Measurements from ENCODE around the gene SORCS2.

Gene SORCS2

DNA sequence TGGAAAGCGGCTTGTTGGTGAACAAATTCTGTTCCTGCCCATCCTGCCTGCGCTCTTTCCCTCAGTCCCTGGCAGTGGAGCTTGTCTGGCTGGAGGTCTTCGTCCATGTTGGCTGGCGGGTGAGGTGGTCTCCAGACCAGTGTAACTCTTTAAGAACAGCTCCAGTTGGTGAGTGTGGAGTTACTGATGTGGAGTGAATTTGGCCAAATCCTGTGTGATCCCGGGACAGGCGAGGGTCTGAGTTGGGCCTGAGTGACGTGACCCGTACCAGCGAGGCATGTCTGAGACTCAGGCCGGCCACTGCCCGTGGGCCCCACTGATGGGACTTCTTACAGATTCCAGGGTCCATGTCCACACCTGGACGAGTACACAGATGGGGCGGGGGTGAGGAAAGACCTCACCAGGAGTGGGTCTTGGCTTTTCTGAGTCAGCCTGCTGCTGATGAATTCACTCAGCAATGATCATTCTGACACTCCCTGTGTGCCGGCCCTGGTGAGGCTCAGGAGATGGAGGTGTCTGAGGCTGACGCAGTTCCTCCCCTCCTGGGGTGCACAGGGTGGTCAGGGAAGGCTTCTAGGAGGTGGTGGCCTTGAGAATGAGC, 196.9 kb downstream of the SORCS2 start:
- DNase-seq (ENCODE audit: low read depth in 3 of 3, low spot score in 1 of 3) = no peak

DNA sequence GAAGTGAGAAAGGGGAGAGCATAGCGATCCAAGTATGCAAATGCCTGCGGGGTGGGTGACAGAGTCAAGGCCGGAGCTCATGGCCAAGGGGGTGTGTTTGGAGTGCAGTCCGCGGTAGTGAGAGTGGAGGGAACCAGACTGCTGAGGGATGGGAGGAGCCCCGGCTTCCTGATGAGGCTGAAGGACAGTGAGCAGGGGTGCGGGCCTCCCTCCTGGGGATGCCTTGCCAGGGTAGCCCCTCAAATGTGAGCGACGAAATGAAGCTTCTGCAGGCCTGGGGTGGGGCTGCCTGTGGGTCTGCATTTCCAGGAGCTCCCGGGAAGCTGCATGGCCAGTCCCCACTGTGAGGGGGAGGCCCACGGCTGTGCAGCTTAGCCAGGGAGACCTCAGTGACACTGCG, 197.4 kb downstream of the SORCS2 start:
- no peak for DNase-seq (ENCODE audit: low read depth in 3 of 3, low spot score in 1 of 3)

DNA sequence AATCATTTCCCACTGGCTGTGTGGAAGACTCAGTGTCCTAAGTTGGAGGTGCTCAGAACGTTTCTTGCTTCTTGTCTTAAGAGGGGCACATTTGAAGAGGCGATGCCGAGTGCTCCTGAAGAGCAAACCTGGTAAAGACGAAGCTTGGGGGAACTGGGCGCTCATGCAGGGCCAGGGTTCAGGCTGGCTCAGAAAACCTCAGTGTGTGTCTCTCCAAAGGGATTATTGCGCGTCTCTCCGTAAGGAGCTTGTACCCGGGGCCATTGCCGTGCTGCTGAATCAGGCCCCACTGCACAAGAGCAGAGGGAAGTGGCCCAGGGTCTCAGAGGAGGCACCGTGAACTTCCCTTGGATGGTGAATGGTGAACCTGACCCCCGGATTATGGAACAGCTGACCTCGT, 198.0 kb downstream of the SORCS2 start:
- DNase-seq (ENCODE audit: low read depth in 3 of 3, low spot score in 1 of 3) = no peak

DNA sequence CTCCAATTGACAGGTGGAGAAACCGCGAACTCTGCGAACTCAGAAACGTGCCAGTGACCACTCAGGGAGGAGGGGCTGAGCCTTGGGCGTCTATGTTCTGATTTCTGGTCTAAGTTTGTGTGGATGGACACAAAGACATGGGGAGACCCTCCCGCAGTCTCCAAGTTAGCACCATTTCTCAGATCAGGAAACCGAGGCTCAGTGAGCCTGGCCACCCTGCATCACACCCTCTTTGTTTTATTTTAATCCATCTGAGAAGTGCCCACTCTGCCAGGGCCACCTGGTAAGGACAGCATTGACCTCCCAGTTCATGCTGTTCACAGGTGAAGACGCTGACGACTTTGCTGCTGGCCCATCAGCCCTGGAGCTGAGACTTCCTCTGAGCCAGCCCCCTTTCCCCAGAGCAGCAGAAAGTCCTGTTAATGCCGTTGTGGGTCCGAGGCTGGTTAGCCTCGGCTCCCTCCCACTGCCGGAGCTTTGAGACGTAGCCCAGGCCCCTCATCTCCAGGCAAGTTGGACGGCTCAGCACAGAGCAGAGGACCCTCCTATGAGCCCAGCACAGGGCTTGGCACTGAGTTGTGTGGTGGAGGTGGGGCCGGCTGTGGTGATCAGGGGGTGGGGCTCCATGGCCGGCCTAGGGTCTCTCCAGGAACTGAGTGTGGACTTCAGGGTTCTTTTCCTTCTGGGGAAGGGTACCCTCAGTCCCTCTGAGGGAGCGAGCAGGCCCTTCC, 198.7 kb downstream of the SORCS2 start:
- no peak for DNase-seq (ENCODE audit: low read depth in 3 of 3, low spot score in 1 of 3)

DNA sequence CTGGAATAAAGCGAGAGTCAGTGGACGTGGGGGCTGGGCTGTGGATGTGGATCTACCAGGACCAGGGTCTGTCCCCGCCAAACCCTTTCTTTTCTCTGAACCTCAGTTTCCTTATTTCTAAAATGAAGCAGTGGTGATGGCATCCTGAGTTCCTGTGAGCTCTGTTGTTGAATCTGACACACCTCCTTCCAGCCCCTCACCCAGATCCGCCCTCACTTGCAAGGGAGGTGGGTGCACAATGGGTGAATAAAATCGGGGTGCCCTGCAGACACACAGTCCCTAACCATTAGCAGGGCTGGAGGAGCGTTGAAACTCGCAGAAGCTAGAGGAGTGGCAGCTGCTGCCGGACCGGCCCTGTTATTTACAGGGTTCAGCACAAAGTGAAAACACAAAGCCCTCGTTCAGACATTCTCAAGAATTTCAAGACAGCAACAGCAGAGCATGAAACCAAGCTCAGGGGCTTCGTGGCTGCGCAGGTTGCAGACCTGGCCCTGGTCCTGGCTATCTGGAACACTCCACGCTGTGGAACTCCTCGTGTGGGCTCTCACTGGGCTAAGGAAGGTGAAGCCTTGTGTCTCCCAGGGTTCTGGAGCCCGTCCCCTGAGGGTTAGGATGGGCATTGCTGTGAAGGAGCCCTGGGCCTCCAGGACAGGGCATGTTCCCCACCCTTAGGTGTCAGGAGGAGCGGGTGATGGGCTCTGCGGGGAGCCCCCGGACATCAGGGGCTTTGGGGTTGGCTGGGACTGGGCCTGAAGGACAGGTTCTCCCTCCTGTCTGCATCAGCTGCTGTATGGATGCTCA, 199.5 kb downstream of the SORCS2 start:
- DNase-seq (ENCODE audit: low read depth in 3 of 3, low spot score in 1 of 3) = no peak

DNA sequence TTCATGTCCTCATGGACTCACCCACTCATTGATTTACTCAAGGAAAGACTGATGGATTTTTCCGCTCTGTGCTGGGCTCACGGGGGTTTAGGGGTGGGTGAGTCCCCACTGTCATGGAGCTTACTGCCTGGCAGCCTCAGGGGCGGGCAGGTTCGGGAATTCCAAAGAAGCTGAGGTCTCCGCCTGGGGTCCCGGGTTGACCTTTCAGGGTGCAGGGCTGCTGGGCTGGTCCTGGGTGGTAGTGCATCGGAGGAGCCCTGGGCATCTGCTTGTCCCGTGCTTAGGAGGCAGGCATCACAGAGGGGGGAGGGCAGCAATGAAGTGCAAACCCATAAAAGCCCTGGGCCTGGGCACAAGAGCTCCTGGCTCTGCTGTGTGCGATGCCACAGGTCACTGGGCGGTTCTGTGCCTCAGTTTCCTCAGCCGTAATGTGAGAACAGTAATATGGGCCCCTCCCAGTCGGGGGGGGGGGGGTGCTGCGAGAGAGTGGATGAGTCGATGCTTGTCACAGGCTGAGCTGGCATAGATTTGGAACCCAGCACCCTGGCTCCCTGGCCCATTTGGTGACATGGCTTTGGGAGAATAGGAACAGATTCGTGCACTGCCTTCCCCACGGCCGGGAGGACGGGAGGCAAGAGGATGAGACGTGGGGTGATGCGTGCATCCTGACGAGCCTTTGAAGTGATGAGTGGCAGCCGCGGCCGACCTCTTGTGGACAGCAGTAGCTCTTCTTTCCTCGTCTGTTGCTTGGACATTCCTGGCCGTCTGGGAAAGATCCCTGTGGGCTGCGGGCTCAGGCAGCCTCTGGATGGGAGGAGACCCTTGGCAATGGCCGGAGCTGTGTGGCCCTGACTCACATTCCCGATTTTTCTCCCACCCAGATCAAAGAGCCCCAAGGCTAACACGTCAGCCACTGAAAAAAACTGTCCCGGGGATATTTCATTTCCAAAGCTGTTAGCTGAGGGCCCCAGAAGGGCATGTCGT, 200.4 kb downstream of the SORCS2 start:
- no peak for DNase-seq (ENCODE audit: low read depth in 3 of 3, low spot score in 1 of 3)

DNA sequence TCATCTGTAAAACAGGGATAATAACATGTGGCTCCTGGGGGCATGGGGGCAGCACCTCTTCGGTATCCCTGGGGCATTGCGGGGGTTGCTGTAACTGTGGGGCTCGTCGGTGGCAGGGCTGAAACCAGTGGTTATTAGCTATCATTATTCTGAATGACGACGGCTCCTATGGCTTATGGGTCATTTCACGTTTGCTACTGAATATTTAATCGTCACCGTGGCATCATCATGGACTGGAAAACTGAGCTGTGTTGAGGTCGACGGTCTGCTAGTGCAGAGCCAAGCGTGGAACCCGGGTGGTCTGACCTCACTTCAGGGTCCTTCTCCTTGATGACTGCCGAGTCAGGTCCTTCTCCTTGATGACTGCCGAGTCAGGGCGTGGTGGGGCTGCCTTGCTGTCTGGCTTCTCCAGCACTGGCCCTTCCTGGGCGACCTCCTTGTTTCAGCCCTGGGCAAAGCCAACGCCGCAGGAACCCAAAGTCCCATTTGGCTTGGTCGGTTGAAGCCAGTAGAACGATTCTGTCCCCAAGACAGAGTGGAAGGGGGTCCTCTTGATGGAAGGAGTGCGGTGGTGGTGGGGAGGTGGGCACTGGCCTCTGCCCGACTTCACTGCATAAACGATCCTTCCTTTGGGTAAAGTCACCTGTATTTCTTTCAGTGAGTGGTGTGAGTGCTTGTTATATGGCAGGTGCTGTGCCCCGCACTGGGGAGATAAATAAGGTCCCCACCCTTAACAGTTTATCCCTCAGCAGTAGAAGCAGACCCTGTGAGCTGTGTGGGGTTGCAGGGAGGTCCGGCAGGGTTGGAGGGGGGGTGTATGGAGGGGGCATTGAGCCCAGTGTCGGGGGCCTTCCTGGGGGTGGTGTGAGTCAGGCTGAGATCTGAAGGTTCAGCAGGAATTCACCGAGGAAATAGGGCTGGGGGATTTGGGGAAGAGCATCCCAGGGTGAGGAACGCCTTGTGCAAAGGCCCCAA, 201.6 kb downstream of the SORCS2 start:
- DNase-seq (ENCODE audit: low read depth in 3 of 3, low spot score in 1 of 3) = no peak

DNA sequence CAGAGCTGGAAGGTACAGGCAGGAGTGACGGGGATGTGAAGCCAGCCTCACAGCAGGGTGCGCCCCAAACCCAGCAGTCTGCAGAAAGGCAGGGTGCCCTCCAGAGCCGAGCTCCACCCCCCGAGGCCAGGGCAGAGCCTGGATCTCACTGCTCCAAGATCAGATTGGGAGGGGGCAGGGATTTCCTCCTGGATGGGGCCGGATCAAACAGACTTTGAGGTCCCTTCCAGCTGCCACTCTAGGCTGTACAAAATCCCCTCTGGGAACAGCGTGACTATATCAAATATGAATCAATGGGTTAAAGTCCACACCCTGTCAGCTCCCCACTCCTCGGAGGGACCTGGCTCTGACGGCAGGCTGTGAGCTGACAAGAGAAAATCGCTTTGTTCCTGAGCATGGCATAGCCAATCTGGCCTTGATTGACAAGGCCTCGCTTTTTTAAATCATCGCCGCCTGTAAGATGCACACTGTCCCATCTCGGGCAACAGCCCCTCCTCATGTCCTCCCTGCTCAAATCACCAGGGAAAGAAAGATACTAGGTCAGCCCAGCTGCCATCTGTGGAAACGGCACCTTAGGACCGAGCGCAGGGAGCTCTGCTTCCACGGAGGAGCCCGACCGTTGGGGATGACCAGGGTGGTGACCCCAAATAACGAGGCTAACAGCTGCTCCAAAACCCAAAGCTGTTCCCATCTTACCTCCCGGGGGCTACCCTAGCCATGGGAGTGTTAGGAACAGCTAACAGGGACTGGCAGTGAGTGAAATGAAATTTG, 202.5 kb downstream of the SORCS2 start:
- no peak for DNase-seq (ENCODE audit: low read depth in 3 of 3, low spot score in 1 of 3)

DNA sequence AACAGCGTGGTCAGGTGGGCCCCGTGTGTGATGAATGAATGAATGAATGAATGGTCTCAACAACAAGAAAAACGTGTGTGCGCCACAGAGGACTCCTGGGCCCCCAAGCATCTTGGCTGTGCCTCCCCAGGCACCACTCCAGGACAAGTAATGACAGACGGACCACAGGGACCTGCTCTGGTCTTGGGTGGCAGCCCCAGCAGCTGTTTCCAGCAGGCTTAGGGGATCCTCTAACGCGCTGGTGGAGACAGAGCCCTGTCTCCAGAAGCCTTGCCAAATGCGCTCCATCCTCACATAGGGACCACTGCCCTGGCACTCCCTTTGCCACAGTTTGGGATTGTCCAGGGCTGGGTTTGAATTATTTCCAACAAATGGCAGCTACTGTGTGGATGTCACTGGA, 203.3 kb downstream of the SORCS2 start:
- no peak for DNase-seq (ENCODE audit: low read depth in 3 of 3, low spot score in 1 of 3)

DNA sequence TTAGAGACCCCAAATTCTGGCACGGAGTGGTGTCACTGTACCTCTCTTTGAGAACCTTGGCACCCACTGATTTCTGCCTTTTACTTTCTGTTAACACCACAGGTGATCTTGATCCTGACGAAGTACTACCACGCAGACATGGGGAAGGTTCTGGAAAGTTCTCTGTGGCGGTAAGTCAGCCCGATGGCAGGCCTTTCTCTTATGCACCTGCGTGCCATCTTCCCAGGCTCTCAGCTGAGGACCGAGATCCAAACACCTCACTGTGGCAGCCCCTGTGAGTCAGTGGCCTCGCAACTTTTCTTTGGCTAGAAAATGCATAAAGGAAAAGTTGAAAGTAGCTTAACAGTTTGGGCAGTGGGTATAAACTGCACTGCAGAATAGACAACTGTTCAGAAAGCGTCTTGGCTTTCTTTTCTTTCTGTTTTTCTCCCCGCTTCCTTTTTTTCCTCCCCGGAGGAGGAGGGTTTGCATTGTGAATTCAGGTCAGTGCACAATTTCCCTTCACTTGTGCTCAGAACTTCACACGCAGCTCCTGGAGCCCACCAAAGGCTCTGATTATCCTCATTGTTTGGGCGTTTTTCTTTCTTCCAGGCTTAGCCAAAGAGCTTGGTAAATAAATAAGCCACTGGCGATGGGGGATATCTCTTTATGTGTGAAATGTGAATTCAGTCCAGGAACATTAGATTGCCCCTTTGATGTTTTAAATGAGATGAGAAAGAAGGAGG, 204.0 kb downstream of the SORCS2 start:
- no peak for DNase-seq (ENCODE audit: low read depth in 3 of 3, low spot score in 1 of 3)

DNA sequence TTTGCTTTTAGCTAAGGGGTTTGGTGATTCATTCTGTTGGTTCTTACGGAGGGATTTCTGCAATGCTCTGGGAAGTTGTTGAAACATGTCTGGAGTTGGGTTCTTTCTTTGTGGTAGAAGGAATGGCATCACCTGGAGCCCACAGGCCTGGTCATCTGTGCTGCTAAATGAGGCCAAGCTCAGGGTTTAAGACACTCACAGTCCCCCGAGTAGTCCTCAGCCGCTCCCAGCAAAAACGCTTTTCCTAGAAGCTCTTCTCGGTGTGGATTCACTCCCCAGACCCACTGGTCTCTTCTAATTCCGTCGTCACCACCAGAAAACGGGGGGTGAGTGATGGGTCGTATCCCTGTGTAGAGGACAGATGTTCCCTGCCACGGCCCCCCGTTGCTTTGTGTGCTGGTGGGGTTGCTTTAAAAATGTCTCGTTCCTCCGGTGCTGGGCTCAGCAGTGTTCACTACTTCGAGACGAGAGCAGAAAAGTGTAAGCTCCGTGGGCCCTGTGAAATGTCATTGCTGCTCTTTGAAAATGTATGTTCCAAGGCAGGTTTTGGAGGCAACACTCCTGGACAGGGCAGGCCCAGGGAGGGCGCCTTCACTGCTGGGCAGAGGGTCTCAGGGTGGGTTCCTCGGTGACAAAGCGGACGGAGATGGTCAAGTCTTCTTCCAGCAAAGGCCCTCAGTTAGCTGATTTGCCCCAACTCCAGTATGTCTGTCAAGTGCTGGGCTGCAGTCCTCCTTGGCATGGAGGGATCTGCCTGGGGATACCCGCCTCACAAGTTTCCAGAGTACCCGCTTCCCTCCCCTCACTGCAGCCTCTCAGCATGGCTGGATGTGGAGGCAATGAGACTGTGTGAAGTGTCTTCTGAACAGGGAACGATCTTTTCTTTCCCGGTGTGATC, 205.1 kb downstream of the SORCS2 start:
- DNase-seq (ENCODE audit: low read depth in 3 of 3, low spot score in 1 of 3) = no peak

DNA sequence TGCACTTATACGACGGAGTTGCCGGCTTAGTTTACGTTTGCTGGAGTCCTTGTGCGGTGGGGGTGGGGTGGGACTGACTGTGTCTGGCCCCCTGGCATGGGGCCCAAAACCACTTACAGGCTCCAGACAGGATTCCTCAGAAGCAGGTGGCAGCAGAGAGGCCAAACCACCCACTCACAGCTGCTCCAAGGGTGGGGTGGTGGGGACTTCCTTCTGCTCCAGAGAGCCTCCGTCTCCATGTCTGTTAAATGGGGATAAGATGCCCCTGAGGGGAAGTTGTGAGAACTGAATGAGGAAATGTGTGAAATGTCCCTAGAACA, 205.7 kb downstream of the SORCS2 start:
- DNase-seq (ENCODE audit: low read depth in 3 of 3, low spot score in 1 of 3) = no peak

DNA sequence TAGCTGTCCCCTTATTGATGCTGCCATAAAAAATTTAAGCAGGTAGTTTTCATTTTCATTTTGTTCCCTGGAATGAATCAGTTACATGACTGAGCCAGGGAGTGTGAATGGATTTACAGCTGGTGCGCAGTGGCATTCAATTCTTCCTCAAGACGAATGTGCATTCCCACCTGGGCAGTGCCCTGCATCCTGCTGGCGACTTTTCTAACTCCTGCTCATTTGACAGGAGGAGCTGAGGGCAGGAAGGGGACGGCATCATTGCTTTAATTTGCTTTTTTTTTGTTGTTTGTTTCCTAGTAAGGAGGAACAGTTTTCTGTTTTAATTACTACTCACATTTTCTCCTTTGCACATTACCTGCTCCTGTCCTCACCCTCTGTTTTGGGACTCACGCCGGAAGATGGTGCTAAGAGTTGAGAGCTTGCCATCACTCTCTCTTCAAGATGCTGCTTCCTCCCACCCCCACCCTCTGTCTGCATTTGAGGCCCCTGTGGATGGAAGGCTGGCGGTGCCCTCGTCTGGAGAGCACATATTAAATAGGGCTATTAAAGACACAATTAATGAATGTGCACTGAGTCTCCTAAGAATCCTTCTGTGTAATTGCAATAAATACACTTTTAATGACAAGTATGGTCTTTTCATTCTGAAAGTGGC, 206.6 kb downstream of the SORCS2 start:
- DNase-seq (ENCODE audit: low read depth in 3 of 3, low spot score in 1 of 3) = no peak

DNA sequence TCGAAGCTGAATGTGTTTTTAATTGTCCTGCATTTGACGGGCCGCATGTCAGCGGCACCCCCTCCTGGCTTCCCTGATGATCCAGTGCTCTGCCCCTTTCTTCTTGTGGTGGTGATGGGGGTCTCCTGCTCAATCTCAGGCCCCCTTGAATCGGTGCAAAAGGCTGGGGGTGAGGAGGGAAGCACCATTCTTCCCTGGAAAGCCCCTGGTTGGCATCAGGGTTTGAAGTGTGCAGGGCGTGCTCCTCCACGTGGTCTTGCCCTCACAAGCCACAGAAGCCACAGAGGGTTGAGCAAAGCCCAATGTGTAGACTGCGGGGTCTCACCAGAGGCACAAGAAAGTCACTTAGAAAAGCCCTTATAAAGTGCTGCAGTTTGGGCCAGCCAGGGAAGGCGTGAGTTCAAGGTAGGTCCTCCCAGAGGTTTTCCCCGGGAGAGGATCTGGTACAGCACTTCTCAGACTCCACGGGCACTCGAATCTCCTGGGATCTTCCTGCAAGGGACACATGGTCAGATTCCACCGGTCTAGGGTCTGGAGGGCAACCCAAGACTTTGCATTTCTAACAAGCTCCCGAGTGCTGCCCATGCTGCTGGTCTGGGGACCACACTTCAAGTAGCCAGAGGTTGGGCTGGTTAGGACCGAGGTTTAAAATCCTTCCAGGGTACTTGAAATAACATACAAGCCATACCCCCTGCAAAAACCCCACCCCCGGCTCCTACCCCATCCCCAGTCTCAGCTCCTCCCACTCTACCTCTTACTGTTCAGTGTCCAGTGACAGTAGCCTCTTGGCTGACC, 207.3 kb downstream of the SORCS2 start:
- DNase-seq (ENCODE audit: low read depth in 3 of 3, low spot score in 1 of 3) = no peak

DNA sequence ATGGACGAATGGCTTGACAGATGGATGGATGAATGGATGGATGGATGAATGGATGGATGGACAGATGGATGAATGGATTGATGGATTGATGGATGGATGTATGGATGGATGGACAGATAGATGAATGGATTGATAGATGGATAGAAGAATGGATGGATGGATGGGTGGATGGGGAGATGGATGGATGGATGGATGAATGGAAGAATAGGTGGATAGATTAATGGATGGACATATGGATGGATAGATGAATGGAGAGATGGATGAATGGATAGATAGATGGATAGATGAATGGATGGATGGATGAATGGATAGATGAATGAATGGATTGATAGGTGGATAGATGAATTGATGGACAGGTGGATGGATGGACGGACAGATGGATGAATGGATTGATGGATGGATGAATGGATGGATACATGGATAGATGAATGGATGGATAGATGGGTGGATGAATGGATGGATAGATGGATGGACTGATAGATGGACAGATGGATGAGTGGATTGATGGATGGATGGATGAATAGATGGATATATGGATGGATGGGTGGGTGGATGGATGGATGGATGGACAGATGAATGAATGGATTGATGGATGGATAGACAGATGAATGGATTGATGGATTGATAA, 208.4 kb downstream of the SORCS2 start:
- DNase-seq (ENCODE audit: low read depth in 3 of 3, low spot score in 1 of 3) = no peak

DNA sequence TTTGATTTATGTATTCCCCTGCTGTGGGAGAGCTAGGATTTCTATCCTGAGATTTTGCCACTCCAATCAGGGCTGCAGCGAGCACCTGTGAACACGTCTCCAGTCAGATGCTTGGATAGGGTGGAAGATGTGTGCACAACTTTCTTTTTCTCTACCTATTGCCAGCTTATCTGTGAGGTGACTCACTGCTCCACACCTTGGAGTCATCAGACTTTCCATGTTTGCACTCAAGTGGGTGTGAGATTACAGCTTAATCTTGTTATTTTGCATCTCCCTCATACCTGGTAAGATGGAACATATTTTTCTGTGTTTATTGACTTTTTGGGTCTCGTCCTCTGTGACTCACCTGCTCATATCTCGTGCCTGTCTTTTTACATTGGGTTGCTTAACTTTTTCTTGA, 210.2 kb downstream of the SORCS2 start:
- DNase-seq (ENCODE audit: low read depth in 3 of 3, low spot score in 1 of 3) = no peak
